ENCODE data around the gene SLC51B. TPM values are rescaled to one million over a fixed set of nuclear protein-coding genes. Genes with fewer than 3 reads are reported as not detected.
A peak's percentile ranks its signal among the peaks of the same experiment; 100 is the strongest.

The SLC51B gene
- total and polyA plus RNA-seq, 9 of the 15 experiments (the other 6 are each of a cell fraction or from before 2014, with no cell fraction given): not detected

GRCh38 chr15:65050270-65050669 is 5.1 kb downstream of the SLC51B start:
- FAIRE-seq (peak; percentile 15), DNase-seq (ENCODE audit: extremely low read depth in 1 of 4, low spot score in 3 of 4) (no peak), ATAC-seq (no peak)
- no peak for TF ChIP-seq TGIF2 (CRISPR knock-in tag; IDR thresholded peaks at IDR 0.05)
- TF ChIP-seq GATAD2A (IDR thresholded peaks at IDR 0.05): no peak
- TF ChIP-seq TSHZ1 (CRISPR knock-in tag; IDR thresholded peaks at IDR 0.05): no peak
- 0 out of 2 replicates have a peak, but pooled peaks have one; percentile 10 for TF ChIP-seq C11orf30 (IDR thresholded peaks at IDR 0.05; ENCODE audit: low read depth)
- TF ChIP-seq TAF7 (tag; IDR thresholded peaks at IDR 0.05): no peak
- 0 out of 2 replicates have a peak, but pooled peaks have one; percentile 32 for TF ChIP-seq NFE2 (IDR thresholded peaks at IDR 0.05; ENCODE audit: low read depth)
- no peak for TF ChIP-seq KLF10 (CRISPR knock-in tag; IDR thresholded peaks at IDR 0.05)
- TF ChIP-seq ZBTB43 (CRISPR knock-in tag; IDR thresholded peaks at IDR 0.05): no peak
- no peak for TF ChIP-seq TFAP4 (CRISPR knock-in tag; IDR thresholded peaks at IDR 0.05; ENCODE audit: borderline replicate concordance)
- peak; percentile 15; the same call in 1 of the 2 replicates for TF ChIP-seq ZNF316 (IDR thresholded peaks at IDR 0.05)
- no peak for TF ChIP-seq ZNF146 (CRISPR knock-in tag; IDR thresholded peaks at IDR 0.05; ENCODE audit: unreplicated experiment)
- TF ChIP-seq NCOA1 (IDR thresholded peaks at IDR 0.05; ENCODE audit: low read depth): no peak
- TF ChIP-seq IRF1 (CRISPR knock-in tag; IDR thresholded peaks at IDR 0.05; ENCODE audit: borderline replicate concordance): no peak
- Histone ChIP-seq H3K4me1 (replicated peaks in 1 of 2; ENCODE audit: control insufficient read depth in 2 of 2, insufficient read depth in 2 of 2, low read length in 2 of 2) (peaks cover 7 to 17% of the 10 kb centered on the region in 2 experiments; a peak in 3 of 5 replicates), H3K27me3 (ENCODE audit: control insufficient read depth in 2 of 2, insufficient read depth in 2 of 2, low read length in 2 of 2) (no peaks in the 10 kb centered on the region), H3K9ac (ENCODE audit: insufficient read depth in 1 of 2, low read depth in 2 of 2, low read length in 2 of 2) (peak overlapping the region in 1 of 2 experiments; percentile 76; a peak in 1 of 4 replicates), H3K9me3 (replicated peaks; ENCODE audit: control insufficient read depth, insufficient read depth, low read depth, low read length) (no peaks in the 10 kb centered on the region), H3K4me2 (ENCODE audit: insufficient read depth, low read length) (no peak overlapping the region; the same call in 1 of the 2 replicates), H2AFZ (ENCODE audit: low read depth, low read length) (no peak overlapping the region), H3K36me3 (ENCODE audit: control insufficient read depth, insufficient read depth, low read length) (no peaks in the 10 kb centered on the region), H4K20me1 (replicated peaks; ENCODE audit: control insufficient read depth, insufficient read depth, low read length) (no peaks in the 10 kb centered on the region; the same call in 1 of the 2 replicates), H3K79me2 (ENCODE audit: control insufficient read depth, insufficient read depth, low read length) (no peaks in the 10 kb centered on the region), H3K27ac (ENCODE audit: extremely low read depth, low read depth, low read length) (no peak overlapping the region), H3K9me1 (ENCODE audit: control insufficient read depth, insufficient read depth, low read length) (no peaks in the 10 kb centered on the region), H3K4me3 (no peak overlapping the region)
- in situ Hi-C loops (cut with MboI): loop anchor here (10.0 kb wide), 2 partner anchors 245 to 335 kb away; partner anchors contain the start of gene RNU5A-1
- ChIA-PET CTCF (ENCODE audit: low intra/inter-chr PET ratio) (no interaction called here), POLR2A (no interaction called here)
- no TSS peak for BruUV-seq (replicated peaks)
- 26% methylated on average over 4 of the region's 4 CpGs for WGBS (ENCODE audit: insufficient coverage, low coverage, missing lambda C conversion rate)
- intact Hi-C loops (cut with micrococcal nuclease): loop anchor here (5.0 kb wide), 2 partner anchors 137 to 252 kb away; partner anchors contain the start of genes CLPX and RNU5B-1
